ENCODE measurements around the gene HS3ST6. TPM values are rescaled to one million over a fixed set of nuclear protein-coding genes. Genes with fewer than 3 reads are reported as not detected.

HS3ST6 gene
- total and polyA plus RNA-seq, 2 experiments from 2014 or later: not detected

DNA sequence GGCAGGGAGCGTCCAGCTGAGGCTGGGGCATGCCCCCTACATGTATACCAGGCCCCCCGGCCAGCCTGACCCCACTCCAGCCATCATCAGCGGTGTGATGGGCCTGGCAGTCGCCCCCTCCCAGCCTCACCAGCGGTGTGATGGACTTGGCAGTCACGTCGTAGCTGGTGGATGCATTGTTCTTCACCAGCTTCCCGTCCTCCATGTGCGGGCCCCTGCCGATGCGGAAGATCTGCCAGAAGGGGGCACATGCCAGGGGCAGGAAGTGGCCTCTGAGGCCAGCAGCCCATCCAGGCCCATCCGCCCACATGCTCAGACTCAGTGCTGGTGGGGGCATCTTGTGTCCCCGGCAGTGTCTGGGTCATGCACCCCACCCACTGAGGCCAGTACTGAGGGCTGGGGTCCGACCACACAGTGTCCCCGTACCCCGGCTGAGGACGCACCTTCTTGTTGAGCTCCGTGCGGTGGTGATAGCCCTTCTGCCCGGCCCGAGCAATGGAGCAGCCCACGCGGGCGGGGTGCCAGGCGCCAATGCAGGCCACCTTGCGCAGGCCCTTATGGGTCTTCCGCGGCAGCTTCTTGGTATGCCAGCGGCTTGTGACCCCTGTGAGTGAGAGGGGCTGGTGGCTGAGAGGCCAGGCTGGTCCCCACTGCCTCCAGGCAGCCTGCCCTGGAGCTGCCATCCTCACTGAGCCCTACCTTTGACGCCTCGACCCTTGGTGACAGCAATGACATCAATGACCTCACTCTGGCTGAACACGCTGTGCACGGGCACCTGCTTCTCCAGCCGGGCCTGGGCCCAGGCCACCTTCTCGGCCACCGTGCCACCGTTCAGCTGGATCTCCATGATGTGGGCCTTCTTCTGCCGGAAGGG is 28.5 kb upstream of the HS3ST6 start:
- Histone ChIP-seq H3K36me3 (ENCODE audit: low read depth) (no peaks in the 10 kb centered on the region), H3K27ac (no peak overlapping the region), H3K4me1 (ENCODE audit: insufficient read depth) (no peaks in the 10 kb centered on the region), H3K9me2 (ENCODE audit: insufficient read depth) (no peaks in the 10 kb centered on the region), H2AFZ (no peak overlapping the region), H3K4me2 (ENCODE audit: unreplicated experiment) (no peak overlapping the region), H3K4me3 (no peak overlapping the region), H3K9me3 (ENCODE audit: low read depth) (no peaks in the 10 kb centered on the region), H4K20me1 (ENCODE audit: insufficient read depth) (no peaks in the 10 kb centered on the region), H3K79me2 (ENCODE audit: insufficient read depth) (no peaks in the 10 kb centered on the region), H3F3A (ENCODE audit: insufficient read depth) (no peaks in the 10 kb centered on the region), H3K9ac (no peak overlapping the region), H3K27me3 (replicated peaks; ENCODE audit: insufficient read depth) (no peaks in the 10 kb centered on the region)
- 84 to 87% methylated on average over 33 of the region's 38 CpGs for WGBS, 2 experiments (ENCODE audit: low coverage in 1 of 2, low lambda C conversion rate in 2 of 2, missing lambda C conversion rate in 2 of 2)
- in situ Hi-C loops (cut with MboI): no loop called here
- TF ChIP-seq EZH2phosphoT487 (IDR thresholded peaks at IDR 0.05; ENCODE audit: insufficient read depth, low read depth): no peak
- no peak for TF ChIP-seq EZH2 (IDR thresholded peaks at IDR 0.05; ENCODE audit: insufficient read depth, poor library complexity, severe bottlenecking)
- no peak for DNase-seq

DNA sequence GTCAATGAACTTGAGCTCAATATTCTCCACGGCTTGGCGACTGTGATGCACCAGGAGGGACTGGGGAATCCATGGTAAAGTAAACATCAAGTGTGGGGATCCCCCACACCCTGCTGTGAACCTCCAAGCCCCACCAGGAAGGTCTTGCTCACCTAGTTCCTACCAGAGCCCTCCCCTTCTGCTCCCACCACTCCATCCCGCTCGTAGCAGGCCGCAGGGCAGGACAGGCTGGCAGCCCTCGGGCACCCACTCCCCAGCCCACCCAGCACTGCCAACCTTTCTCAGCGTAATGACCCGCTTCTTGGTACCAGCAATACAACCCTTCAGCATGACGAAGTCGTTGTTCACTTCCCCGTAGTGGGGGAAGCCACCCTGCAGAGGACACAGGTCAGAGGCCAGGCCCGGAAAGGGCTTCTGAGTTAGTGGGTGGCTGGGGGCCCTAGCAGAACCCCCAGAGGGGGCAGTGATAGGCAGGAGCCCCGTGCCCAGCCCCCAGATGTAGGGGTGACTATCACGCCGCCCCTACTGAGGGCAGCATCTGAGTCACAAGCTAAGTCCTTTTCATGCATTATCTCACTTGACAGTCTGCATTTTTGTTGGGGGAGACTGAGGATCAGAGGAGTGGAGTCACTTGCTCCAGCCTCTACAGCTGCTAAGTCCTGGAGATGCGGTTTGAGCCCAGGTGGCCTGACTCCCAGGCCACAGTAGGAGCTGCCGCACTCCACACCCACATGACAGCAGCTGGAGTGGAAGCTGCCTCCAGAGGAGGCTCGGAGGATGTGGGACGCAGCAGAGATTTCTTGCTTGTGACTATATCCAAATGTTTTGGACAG is 27.6 kb upstream of the HS3ST6 start:
- no peaks in the 10 kb centered on the region for H4K20me1 ChIP-seq (ENCODE audit: insufficient read depth)
- 69 to 71% methylated on average over 18 to 19 of the region's 19 CpGs for WGBS, 2 experiments (ENCODE audit: low coverage in 1 of 2, low lambda C conversion rate in 2 of 2, missing lambda C conversion rate in 2 of 2)
- no peaks in the 10 kb centered on the region for H3K27me3 ChIP-seq (replicated peaks; ENCODE audit: insufficient read depth)
- no peak overlapping the region for H3K4me2 ChIP-seq (ENCODE audit: unreplicated experiment)
- H3K4me1 ChIP-seq (ENCODE audit: insufficient read depth): no peaks in the 10 kb centered on the region
- DNase-seq: no peak
- in situ Hi-C loops (cut with MboI): no loop called here
- H3F3A ChIP-seq (ENCODE audit: insufficient read depth): no peaks in the 10 kb centered on the region
- H3K9me3 ChIP-seq (ENCODE audit: low read depth): no peaks in the 10 kb centered on the region
- no peak overlapping the region for H3K9ac ChIP-seq
- H3K9me2 ChIP-seq (ENCODE audit: insufficient read depth): no peaks in the 10 kb centered on the region
- no peaks in the 10 kb centered on the region for H3K79me2 ChIP-seq (ENCODE audit: insufficient read depth)
- H3K36me3 ChIP-seq (ENCODE audit: low read depth): no peaks in the 10 kb centered on the region
- H3K4me3 ChIP-seq: no peak overlapping the region
- TF ChIP-seq EZH2phosphoT487 (IDR thresholded peaks at IDR 0.05; ENCODE audit: insufficient read depth, low read depth) (no peak), EZH2 (IDR thresholded peaks at IDR 0.05; ENCODE audit: insufficient read depth, poor library complexity, severe bottlenecking) (no peak)
- no peak overlapping the region for H3K27ac ChIP-seq
- no peak overlapping the region for H2AFZ ChIP-seq

DNA sequence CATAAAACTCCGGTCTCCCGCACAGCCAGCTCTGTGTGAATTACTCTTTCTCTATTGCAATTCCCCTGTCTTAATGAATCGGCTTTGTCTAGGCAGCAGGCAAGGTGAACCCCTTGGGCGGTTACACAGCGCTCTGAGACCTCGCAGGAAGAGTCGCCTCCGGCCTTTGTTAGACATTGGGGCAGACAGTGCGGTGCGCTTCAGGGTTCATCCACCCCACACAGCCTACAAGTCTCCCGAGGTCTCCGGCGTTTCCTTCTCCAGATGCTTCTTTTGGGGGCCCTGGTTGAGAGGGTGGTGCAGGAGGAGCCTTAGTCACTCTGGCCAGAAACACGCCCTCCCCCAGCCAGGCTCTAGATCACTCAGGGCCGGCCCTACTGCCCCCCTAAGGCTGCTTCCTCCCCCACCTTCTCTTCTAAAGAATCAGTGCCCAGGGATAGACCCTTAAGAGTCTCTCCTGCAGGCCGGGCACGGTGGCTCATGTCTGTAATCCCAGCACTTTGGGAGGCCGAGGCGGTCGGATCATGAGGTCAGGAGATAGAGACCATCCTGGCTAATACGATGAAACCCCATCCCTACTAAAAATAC is 26.5 kb upstream of the HS3ST6 start:
- Histone ChIP-seq H3K9ac (no peak overlapping the region), H2AFZ (no peak overlapping the region), H3K4me1 (ENCODE audit: insufficient read depth) (no peaks in the 10 kb centered on the region), H3K4me3 (no peak overlapping the region), H3K36me3 (ENCODE audit: low read depth) (no peaks in the 10 kb centered on the region), H3K9me2 (ENCODE audit: insufficient read depth) (no peaks in the 10 kb centered on the region), H3K27me3 (replicated peaks; ENCODE audit: insufficient read depth) (no peaks in the 10 kb centered on the region), H3F3A (ENCODE audit: insufficient read depth) (no peaks in the 10 kb centered on the region), H3K27ac (no peak overlapping the region), H4K20me1 (ENCODE audit: insufficient read depth) (no peaks in the 10 kb centered on the region), H3K4me2 (ENCODE audit: unreplicated experiment) (no peak overlapping the region), H3K9me3 (ENCODE audit: low read depth) (no peaks in the 10 kb centered on the region), H3K79me2 (ENCODE audit: insufficient read depth) (no peaks in the 10 kb centered on the region)
- 85 to 86% methylated on average over 19 to 21 of the region's 21 CpGs for WGBS, 2 experiments (ENCODE audit: low coverage in 1 of 2, low lambda C conversion rate in 2 of 2, missing lambda C conversion rate in 2 of 2)
- no peak for DNase-seq
- in situ Hi-C loops (cut with MboI): no loop called here
- TF ChIP-seq EZH2phosphoT487 (IDR thresholded peaks at IDR 0.05; ENCODE audit: insufficient read depth, low read depth) (no peak), EZH2 (IDR thresholded peaks at IDR 0.05; ENCODE audit: insufficient read depth, poor library complexity, severe bottlenecking) (no peak)

Measured in GM23248 (cell line).